ENCODE data around the gene ZFYVE9. TPM values are rescaled to one million over a fixed set of nuclear protein-coding genes. Genes with fewer than 3 reads are reported as not detected.

ZFYVE9 gene
- total and polyA plus RNA-seq, 2 experiments from 2014 or later, result 7.1 to 30.3 TPM

- Histone ChIP-seq H3K4me1 (ENCODE audit: low read depth) (no peaks in the 10 kb centered on the region), H3K4me3 (no peak overlapping the region), H3K9me3 (ENCODE audit: low read depth) (no peaks in the 10 kb centered on the region), H3K36me3 (no peaks in the 10 kb centered on the region), H3K27me3 (no peaks in the 10 kb centered on the region), H3K27ac (no peak overlapping the region)
- TF ChIP-seq, protein P1, sequence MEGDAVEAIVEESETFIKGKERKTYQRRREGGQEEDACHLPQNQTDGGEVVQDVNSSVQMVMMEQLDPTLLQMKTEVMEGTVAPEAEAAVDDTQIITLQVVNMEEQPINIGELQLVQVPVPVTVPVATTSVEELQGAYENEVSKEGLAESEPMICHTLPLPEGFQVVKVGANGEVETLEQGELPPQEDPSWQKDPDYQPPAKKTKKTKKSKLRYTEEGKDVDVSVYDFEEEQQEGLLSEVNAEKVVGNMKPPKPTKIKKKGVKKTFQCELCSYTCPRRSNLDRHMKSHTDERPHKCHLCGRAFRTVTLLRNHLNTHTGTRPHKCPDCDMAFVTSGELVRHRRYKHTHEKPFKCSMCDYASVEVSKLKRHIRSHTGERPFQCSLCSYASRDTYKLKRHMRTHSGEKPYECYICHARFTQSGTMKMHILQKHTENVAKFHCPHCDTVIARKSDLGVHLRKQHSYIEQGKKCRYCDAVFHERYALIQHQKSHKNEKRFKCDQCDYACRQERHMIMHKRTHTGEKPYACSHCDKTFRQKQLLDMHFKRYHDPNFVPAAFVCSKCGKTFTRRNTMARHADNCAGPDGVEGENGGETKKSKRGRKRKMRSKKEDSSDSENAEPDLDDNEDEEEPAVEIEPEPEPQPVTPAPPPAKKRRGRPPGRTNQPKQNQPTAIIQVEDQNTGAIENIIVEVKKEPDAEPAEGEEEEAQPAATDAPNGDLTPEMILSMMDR (IDR thresholded peaks at IDR 0.05; ENCODE audit: low read depth, low read length), result no peak
- no peak for DNase-seq (ENCODE audit: low read depth in 1 of 2, low spot score in 1 of 2)
These were observed 190.5 kb downstream of the ZFYVE9 start for GRCh38 chr1:52332411-52332810.

DNA sequence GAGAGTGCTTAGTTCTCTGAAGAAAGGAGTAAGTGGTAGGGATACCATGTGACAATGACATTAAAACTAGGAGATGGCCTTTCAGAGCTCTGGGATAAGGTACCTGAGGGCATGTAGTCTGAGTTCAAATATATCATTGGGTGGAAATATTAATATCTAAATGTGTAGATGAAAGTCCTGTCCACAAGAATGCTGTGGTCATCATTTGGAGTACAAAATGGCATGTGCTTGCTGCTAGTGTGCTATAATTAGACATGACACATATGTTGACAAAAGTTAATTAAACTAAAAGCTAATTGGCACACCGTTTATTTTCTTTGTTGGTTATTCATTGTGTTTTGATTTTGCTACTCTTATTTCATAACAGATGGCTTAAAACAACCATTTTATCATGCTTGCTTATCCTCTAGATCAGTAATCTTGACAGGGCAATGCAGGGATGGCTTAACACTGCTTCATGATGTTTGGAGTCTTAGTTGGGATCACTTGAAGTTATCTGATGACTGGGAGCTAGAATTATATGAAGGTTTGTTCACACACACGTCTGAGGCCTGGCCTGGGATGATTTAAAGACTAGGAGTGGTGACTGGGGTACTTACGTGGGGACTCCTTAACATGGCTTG is 193.1 kb downstream of the ZFYVE9 start:
- Histone ChIP-seq H3K4me3 (no peak overlapping the region), H3K9me3 (ENCODE audit: low read depth) (no peaks in the 10 kb centered on the region), H3K27me3 (no peaks in the 10 kb centered on the region), H3K36me3 (peaks cover 7% of the 10 kb centered on the region), H3K27ac (no peak overlapping the region), H3K4me1 (ENCODE audit: low read depth) (no peaks in the 10 kb centered on the region)
- no peak for DNase-seq (ENCODE audit: low read depth in 1 of 2, low spot score in 1 of 2)
- TF ChIP-seq, protein P1 (IDR thresholded peaks at IDR 0.05; ENCODE audit: low read depth, low read length), result no peak

GRCh38 chr1:52337439-52337838 is 195.6 kb downstream of the ZFYVE9 start:
- H3K9me3 ChIP-seq (ENCODE audit: low read depth), result no peaks in the 10 kb centered on the region
- DNase-seq (ENCODE audit: low read depth in 1 of 2, low spot score in 1 of 2), result no peak
- no peak overlapping the region for H3K4me3 ChIP-seq
- no peak overlapping the region for H3K27ac ChIP-seq
- peaks cover 10% of the 10 kb centered on the region for H3K36me3 ChIP-seq
- TF ChIP-seq, protein P1 (IDR thresholded peaks at IDR 0.05; ENCODE audit: low read depth, low read length), result no peak
- no peaks in the 10 kb centered on the region for H3K4me1 ChIP-seq (ENCODE audit: low read depth)
- H3K27me3 ChIP-seq, result no peaks in the 10 kb centered on the region

DNA sequence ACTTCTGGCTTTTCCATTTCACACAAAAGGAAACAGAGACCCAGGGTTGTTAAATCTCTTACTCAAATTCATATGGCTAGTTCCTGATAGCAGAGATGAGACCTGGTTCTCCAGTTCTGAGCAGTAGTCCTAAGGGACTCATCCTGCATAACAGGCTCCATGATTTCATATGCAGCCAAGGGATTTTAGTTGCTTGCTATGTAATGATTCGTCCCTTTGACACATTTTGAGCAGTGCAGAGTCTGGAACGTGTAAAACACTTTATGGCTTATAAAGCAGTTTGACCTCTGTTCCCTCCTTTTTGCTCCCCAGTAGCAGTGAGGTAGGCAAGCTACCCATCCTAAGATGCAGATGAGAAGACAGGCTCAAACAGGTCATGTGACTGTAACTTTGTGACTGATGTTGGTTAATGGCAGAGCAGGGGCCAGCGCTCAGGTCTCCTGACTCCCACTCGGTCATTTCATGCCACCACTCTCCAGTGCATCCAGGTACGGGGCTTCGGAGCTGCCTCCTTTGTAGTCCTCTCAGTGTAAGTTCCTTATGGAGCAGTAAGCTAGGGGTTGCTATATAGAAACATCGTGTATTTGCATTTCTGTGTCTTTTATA is 199.9 kb downstream of the ZFYVE9 start:
- Histone ChIP-seq H3K4me1 (ENCODE audit: low read depth) (no peaks in the 10 kb centered on the region), H3K27me3 (no peaks in the 10 kb centered on the region), H3K27ac (no peak overlapping the region), H3K4me3 (no peak overlapping the region), H3K9me3 (ENCODE audit: low read depth) (no peaks in the 10 kb centered on the region), H3K36me3 (peaks cover 10% of the 10 kb centered on the region)
- no peak for DNase-seq (ENCODE audit: low read depth in 1 of 2, low spot score in 1 of 2)
- TF ChIP-seq, protein P1 (IDR thresholded peaks at IDR 0.05; ENCODE audit: low read depth, low read length), result no peak

GRCh38 chr1:52343979-52344378 is 202.1 kb downstream of the ZFYVE9 start:
- no peaks in the 10 kb centered on the region for H3K27me3 ChIP-seq
- H3K36me3 ChIP-seq, result peaks cover 7% of the 10 kb centered on the region
- no peak for DNase-seq (ENCODE audit: low read depth in 1 of 2, low spot score in 1 of 2)
- H3K4me1 ChIP-seq (ENCODE audit: low read depth), result no peaks in the 10 kb centered on the region
- no peak overlapping the region for H3K4me3 ChIP-seq
- TF ChIP-seq, protein P1 (IDR thresholded peaks at IDR 0.05; ENCODE audit: low read depth, low read length), result no peak
- no peak overlapping the region for H3K27ac ChIP-seq
- H3K9me3 ChIP-seq (ENCODE audit: low read depth), result no peaks in the 10 kb centered on the region

Measured in cardiac muscle cell (in vitro differentiated cells and primary cell).